Brain microvascular endothelial cell (primary cell): ENCODE measurements around the gene FTSJ3.

Experiments used
- DNase-seq: peaks from one replicate; pipeline ENCODE4 v3.0.0-alpha.2; 2020
- H3K27ac ChIP-seq: fragments of 250-450 bp; sonication (Bioruptor Pico); 2 replicates; pipeline ENCODE4 v1.5.1; 2020; ENCODE audit warnings: mild to moderate bottlenecking, moderate library complexity
- H3K27me3 ChIP-seq: fragments of 250-450 bp; sonication (Bioruptor Pico); replicated peaks from 2 replicates; pipeline ENCODE4 v1.5.1; 2020; ENCODE audit warnings: mild to moderate bottlenecking
- H3K36me3 ChIP-seq: fragments of 250-450 bp; sonication (Bioruptor Pico); replicated peaks from 2 replicates; pipeline ENCODE4 v1.5.1; 2020; ENCODE audit warnings: mild to moderate bottlenecking
- H3K4me3 ChIP-seq: 2 replicates; pipeline ENCODE4 v1.5.1; 2011; ENCODE audit warnings: low read depth, mild to moderate bottlenecking, control low read depth, low read length, moderate library complexity
- CTCF ChIP-seq: IDR thresholded peaks from 2 replicates; pipeline ENCODE4 v1.5.1; 2011; ENCODE audit warnings: low read depth, mild to moderate bottlenecking, moderate library complexity, low read length, control low read depth, inconsistent platforms; ENCODE audit errors: missing control alignments
- in situ Hi-C: cut with HindIII; loops from 2 replicates; pipeline ENCODE4 v1.10.0; 2017; ENCODE audit warnings: low sequenced_read_pairs, low pct_ligation_motif_present

FTSJ3 gene

GRCh38 chr17:63833741-63834373 lies 6.4 kb upstream of the FTSJ3 start:
- Histone ChIP-seq H3K27me3 (no peaks in the 10 kb centered on the region), H3K4me3 (no peak overlapping the region), H3K36me3 (peaks cover 67% of the 10 kb centered on the region), H3K27ac (no peak overlapping the region)
- no peak for DNase-seq
- in situ Hi-C loops, result no loop called here
- TF ChIP-seq CTCF, result no peak

- no peak for TF ChIP-seq CTCF
- H3K27me3 ChIP-seq, result no peaks in the 10 kb centered on the region
- peaks cover 72% of the 10 kb centered on the region for H3K36me3 ChIP-seq
- H3K27ac ChIP-seq, result no peak overlapping the region
- no peak overlapping the region for H3K4me3 ChIP-seq
- in situ Hi-C loops, result no loop called here
- DNase-seq, result no peak
Observed at GRCh38 chr17:63833026-63833740, 5.7 kb upstream of the FTSJ3 start.

- Histone ChIP-seq H3K36me3 (peaks cover 72% of the 10 kb centered on the region), H3K4me3 (no peak overlapping the region), H3K27ac (no peak overlapping the region), H3K27me3 (no peaks in the 10 kb centered on the region)
- in situ Hi-C loops, result no loop called here
- no peak for DNase-seq
- TF ChIP-seq CTCF, result no peak
Observed at GRCh38 chr17:63832455-63832854, 5.0 kb upstream of the FTSJ3 start.

GRCh38 chr17:63832014-63832413 lies 4.6 kb upstream of the FTSJ3 start:
- H3K27ac ChIP-seq, result no peak overlapping the region
- peaks cover 72% of the 10 kb centered on the region for H3K36me3 ChIP-seq
- DNase-seq, result no peak
- in situ Hi-C loops, result no loop called here
- no peak overlapping the region for H3K4me3 ChIP-seq
- no peaks in the 10 kb centered on the region for H3K27me3 ChIP-seq
- TF ChIP-seq CTCF, result no peak

GRCh38 chr17:63831505-63831904 lies 4.0 kb upstream of the FTSJ3 start:
- no peak for DNase-seq
- TF ChIP-seq CTCF, result no peak
- Histone ChIP-seq H3K27ac (no peak overlapping the region), H3K4me3 (no peak overlapping the region), H3K36me3 (peaks cover 72% of the 10 kb centered on the region), H3K27me3 (no peaks in the 10 kb centered on the region)
- in situ Hi-C loops, result no loop called here
